GM18951 (cell line): Measurements from ENCODE around the gene SRCIN1.

Source experiments
- POLR2A ChIP-seq: IDR thresholded peaks from 4 replicates; pipeline ENCODE4 v1.6.1; 2011; ENCODE audit warnings: mild to moderate bottlenecking; ENCODE audit not compliant: insufficient read length, insufficient read depth; ENCODE audit errors: extremely low read depth
- in situ Hi-C: fragments of 300-500 bp; cut with MboI; formaldehyde crosslinking; loops from one replicate; pipeline ENCODE4 v1.12.0; 2022; ENCODE audit warnings: low sequenced_read_pairs, mixed read lengths, inconsistent platforms; ENCODE audit not compliant: unreplicated experiment

SRCIN1 gene

GRCh38 chr17:38599398-38599856 lies 6.3 kb downstream of the SRCIN1 start:
- in situ Hi-C loops = no loop called here
- no peak for TF ChIP-seq POLR2A

GRCh38 chr17:38598995-38599394 lies 6.8 kb downstream of the SRCIN1 start:
- TF ChIP-seq POLR2A = no peak
- in situ Hi-C loops = no loop called here

GRCh38 chr17:38598536-38598935 lies 7.2 kb downstream of the SRCIN1 start:
- in situ Hi-C loops = no loop called here
- TF ChIP-seq POLR2A = no peak

- no peak for TF ChIP-seq POLR2A
- in situ Hi-C loops = no loop called here
These were observed 8.4 kb downstream of the SRCIN1 start for GRCh38 chr17:38597375-38597774.

GRCh38 chr17:38596651-38597050 lies 9.1 kb downstream of the SRCIN1 start:
- in situ Hi-C loops = no loop called here
- TF ChIP-seq POLR2A = no peak

- TF ChIP-seq POLR2A = no peak
- in situ Hi-C loops = no loop called here
These were observed 9.9 kb downstream of the SRCIN1 start for GRCh38 chr17:38595892-38596291.

GRCh38 chr17:38594152-38594551 lies 11.6 kb downstream of the SRCIN1 start:
- in situ Hi-C loops = no loop called here

GRCh38 chr17:38592487-38592886 lies 13.3 kb downstream of the SRCIN1 start:
- in situ Hi-C loops = no loop called here
- TF ChIP-seq POLR2A = no peak

More at GRCh38 chr17:38594152-38594551, 11.6 kb downstream of the SRCIN1 start:
- TF ChIP-seq POLR2A = no peak

GRCh38 chr17:38591759-38592241 lies 14.0 kb downstream of the SRCIN1 start:
- in situ Hi-C loops = no loop called here
- no peak for TF ChIP-seq POLR2A

GRCh38 chr17:38590988-38591758 lies 14.6 kb downstream of the SRCIN1 start:
- in situ Hi-C loops = no loop called here
- TF ChIP-seq POLR2A = no peak

- no peak for TF ChIP-seq POLR2A
- in situ Hi-C loops = no loop called here
These were observed 16.2 kb downstream of the SRCIN1 start for GRCh38 chr17:38589462-38590114.

- in situ Hi-C loops = no loop called here
- no peak for TF ChIP-seq POLR2A
These were observed 17.0 kb downstream of the SRCIN1 start for GRCh38 chr17:38588788-38589174.

- TF ChIP-seq POLR2A = no peak
- in situ Hi-C loops = no loop called here
These were observed 17.6 kb downstream of the SRCIN1 start for GRCh38 chr17:38587947-38588787.
